ENCODE results near the gene SMAD6.

GRCh38 chr15:66784174-66784573, 82.1 kb downstream of the SMAD6 start:
- TF ChIP-seq CTCF (IDR thresholded peaks at IDR 0.05), result no peak
- no peak for TF ChIP-seq POLR2A (IDR thresholded peaks at IDR 0.05)
